ENCODE data around the gene TEX36. TPM values are rescaled to one million over a fixed set of nuclear protein-coding genes. Genes with fewer than 3 reads are reported as not detected.
"Not testable (repeated sequence)": the region's sequence is repeated elsewhere in the genome, so short reads cannot be mapped to it uniquely, and the experiment has no call there.

The TEX36 gene
- total RNA-seq, 2 donors from 2014 or later = not detected

DNA sequence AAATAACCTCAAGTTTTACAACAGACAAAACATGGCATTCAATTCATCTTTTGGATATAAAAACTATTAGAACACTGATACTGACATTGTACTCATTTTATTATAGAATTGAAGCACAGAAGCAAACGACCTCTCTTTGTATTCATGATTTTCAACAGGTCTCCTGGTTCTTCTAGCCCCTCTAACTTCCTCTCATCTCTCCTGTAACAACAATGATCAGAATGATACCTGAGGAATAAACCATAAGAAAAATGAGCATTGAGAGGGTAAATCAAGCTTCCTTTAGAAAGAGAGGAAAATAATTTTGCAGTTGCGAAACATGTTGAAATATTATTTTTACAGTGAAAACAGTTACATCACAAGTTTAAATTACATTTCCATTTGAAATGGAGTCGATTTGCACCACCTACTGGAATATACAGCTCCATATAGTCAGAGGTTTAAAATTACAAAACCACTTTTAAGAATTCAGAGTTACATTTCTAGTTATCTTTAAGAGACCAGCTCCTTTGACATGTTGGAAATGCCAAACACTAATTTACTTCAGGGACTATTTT lies 17.5 kb upstream of the TEX36 start:
- Mint-ChIP-seq H3K4me3 (no peak overlapping the region), H3K27ac (no peak overlapping the region), H3K36me3 (ENCODE audit: low read depth) (no peaks in the 10 kb centered on the region), H3K27me3 (peaks cover 8% of the 10 kb centered on the region), H3K4me1 (no peaks in the 10 kb centered on the region)
- DNase-seq (no peak), ATAC-seq (no peak)
- no peaks in the 10 kb centered on the region for H3K9me3 ChIP-seq (ENCODE audit: control insufficient read depth, low read length, poor library complexity, severe bottlenecking)

DNA sequence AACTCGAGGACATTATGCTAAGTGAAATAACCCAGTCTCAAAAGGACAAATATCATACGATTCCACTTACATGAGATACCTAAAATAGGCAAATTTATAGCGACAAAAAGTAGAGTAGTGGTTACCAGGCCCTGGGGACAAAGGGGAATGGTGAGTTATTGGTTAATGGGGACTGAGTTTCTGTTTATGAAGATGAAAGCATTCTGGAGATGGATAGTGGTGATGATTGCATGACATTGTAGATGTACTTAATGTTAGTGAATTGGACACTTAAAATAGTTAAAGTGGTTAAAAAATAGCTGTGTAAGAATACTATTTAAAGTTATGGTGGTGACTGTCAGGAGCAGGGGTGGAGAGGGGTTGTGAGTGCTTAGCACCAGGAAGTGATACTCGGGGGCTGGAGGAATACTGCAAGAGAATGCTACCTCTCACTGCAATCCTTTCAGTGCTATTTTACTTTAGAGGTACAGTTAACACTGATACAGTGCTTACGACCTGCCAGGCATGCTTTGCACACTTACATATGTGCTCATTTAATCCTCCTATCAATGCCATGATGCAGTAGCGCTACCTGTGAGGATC lies 16.7 kb upstream of the TEX36 start:
- H3K36me3 Mint-ChIP-seq (ENCODE audit: low read depth) = no peaks in the 10 kb centered on the region
- no peak for ATAC-seq
- H3K27ac Mint-ChIP-seq = no peak overlapping the region
- no peak for DNase-seq
- H3K27me3 Mint-ChIP-seq = peaks cover 15% of the 10 kb centered on the region
- no peak overlapping the region for H3K4me3 Mint-ChIP-seq
- H3K9me3 ChIP-seq (ENCODE audit: control insufficient read depth, low read length, poor library complexity, severe bottlenecking) = no peaks in the 10 kb centered on the region
- no peaks in the 10 kb centered on the region for H3K4me1 Mint-ChIP-seq

DNA sequence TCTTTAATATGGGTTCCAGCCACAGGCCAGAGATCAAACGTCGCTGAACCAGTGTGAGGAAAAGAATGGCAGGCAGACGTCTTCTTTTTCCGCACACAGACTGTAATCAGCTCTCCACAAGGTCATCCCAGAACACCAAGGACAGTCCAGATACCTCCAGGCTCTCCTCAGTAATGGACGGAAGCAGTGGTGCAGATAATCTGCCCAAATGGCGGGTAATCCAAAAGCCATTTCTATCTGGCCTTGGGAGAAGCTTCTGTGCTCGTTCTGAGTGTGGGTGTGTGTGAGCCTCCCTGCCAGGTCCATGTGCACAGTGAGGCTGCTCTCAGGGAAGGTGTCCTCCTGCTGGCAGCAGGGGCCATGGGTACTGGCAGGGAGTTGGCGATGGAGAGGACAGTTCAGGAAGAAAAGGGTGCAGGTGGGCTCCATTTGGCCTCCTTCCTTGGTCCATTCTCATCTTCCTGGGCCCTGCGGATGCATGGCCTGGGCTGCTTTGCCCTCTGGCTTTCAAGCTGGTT lies 15.6 kb upstream of the TEX36 start:
- no peaks in the 10 kb centered on the region for H3K9me3 ChIP-seq (ENCODE audit: control insufficient read depth, low read length, poor library complexity, severe bottlenecking)
- Mint-ChIP-seq H3K27me3 (peaks cover 11% of the 10 kb centered on the region), H3K36me3 (ENCODE audit: low read depth) (no peaks in the 10 kb centered on the region), H3K27ac (no peak overlapping the region), H3K4me3 (no peak overlapping the region), H3K4me1 (no peaks in the 10 kb centered on the region)
- DNase-seq (no peak), ATAC-seq (no peak)

DNA sequence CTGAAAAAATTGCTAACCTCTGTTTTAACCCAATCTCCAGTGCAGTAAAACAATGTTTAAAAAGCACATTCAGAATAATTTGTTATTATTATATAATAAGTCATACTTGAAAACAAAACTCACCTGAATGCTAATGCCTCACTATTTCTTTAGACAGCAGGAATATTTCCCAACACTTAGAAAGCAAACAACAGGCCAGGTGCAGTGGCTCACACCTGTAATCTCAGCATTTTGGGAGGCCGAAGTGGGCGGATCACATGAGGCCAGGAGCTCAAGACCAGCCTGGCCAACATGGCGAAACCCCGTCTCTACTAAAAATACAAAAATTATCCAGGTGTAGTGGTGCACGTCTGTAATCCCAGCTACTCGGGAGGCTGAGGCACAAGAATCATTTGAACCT lies 13.9 kb upstream of the TEX36 start:
- H3K27me3 Mint-ChIP-seq = peaks cover 15% of the 10 kb centered on the region
- not testable (repeated sequence) for H3K27ac Mint-ChIP-seq; H3K9me3 ChIP-seq (ENCODE audit: control insufficient read depth, low read length, poor library complexity, severe bottlenecking); DNase-seq; H3K4me3 Mint-ChIP-seq; H3K4me1 Mint-ChIP-seq; H3K36me3 Mint-ChIP-seq (ENCODE audit: low read depth); ATAC-seq

DNA sequence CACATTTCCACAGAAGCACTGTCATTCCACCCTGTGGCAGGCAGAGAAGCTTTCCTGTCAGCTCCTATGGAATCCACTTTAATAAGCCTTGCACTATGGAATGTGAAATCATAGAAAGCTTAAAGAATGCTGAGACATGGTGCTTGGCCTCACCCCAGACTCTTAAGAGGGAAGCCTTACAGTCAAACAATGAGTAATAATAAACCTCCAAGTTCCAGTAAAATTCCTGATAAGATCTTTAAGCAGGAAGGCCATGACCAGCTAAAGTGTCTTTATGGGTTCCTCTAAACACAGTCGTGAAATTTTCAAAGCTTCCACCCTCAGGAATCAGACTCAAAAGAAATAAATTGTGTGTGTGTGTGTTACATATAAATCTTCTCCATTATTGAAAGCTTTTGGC lies 11.9 kb upstream of the TEX36 start:
- DNase-seq (no peak), ATAC-seq (no peak)
- Mint-ChIP-seq H3K27ac (no peak overlapping the region), H3K27me3 (peaks cover 29% of the 10 kb centered on the region), H3K4me1 (no peaks in the 10 kb centered on the region), H3K36me3 (ENCODE audit: low read depth) (no peaks in the 10 kb centered on the region), H3K4me3 (no peak overlapping the region)
- no peaks in the 10 kb centered on the region for H3K9me3 ChIP-seq (ENCODE audit: control insufficient read depth, low read length, poor library complexity, severe bottlenecking)

DNA sequence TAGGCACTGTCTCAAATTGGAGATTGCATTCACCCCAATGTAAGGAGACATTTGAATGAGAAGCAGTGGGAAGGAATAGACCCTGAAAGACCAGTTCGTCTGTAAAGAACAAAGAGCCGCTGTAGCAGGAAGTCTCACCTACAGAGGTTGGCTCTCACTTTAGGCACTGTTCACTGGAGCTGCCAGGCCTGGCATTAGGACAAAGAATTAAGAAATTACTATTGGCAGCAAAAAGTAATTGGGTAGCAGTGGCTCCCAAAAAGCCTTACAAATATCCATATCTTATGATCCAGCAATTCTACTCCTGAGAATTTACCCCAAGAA lies 10.5 kb upstream of the TEX36 start:
- DNase-seq = no peak
- Mint-ChIP-seq H3K27ac (no peak overlapping the region), H3K36me3 (ENCODE audit: low read depth) (no peaks in the 10 kb centered on the region), H3K27me3 (peaks cover 41% of the 10 kb centered on the region), H3K4me3 (no peak overlapping the region), H3K4me1 (no peaks in the 10 kb centered on the region)
- no peaks in the 10 kb centered on the region for H3K9me3 ChIP-seq (ENCODE audit: control insufficient read depth, low read length, poor library complexity, severe bottlenecking)
- ATAC-seq = no peak

DNA sequence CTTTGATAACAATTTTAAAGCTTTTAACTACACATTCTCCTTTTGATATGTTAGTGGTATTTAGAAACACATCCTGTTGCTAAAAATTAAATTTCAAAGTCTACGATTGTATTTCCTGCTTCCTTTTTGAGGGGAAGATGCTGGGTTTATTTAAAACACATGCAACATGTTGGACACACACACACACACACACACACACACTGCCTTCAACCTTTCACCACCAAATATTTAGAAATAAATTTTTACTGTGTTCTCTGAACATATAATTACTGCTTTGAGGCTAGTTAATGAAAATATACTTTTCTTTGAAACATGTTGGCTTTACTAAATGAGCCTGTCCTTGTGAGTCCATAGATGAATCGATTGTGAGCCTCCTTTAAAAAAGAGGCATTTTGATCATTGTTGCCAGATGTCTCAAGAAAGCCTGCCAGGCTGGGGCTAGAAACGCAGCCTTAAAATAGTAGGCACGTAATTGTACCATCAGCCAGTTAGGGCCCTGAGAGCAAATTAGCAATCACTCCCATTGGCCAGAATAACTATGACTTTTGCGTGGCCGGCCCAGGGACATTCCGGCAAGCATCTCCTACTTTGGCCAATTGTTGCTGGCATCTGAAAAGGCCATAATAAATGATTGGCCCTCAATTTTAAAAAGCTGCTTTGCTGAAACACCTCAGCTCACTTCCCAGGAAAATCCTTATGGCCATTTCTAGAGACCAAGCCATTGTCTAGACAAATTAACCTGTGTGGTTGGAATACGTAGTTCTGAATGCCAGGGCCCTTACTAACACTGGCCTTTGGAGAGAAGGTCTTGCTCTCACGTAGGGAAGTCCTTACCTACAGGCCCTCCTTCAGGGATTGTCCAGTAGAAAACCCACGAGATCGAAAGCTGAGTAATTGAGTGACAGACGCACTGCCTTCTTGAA lies 9.9 kb upstream of the TEX36 start:
- H3K36me3 Mint-ChIP-seq (ENCODE audit: low read depth) = no peaks in the 10 kb centered on the region
- ATAC-seq (no peak), DNase-seq (no peak)
- peaks cover 43% of the 10 kb centered on the region for H3K27me3 Mint-ChIP-seq
- H3K9me3 ChIP-seq (ENCODE audit: control insufficient read depth, low read length, poor library complexity, severe bottlenecking) = no peaks in the 10 kb centered on the region
- no peaks in the 10 kb centered on the region for H3K4me1 Mint-ChIP-seq
- H3K4me3 Mint-ChIP-seq = no peak overlapping the region
- H3K27ac Mint-ChIP-seq = no peak overlapping the region

DNA sequence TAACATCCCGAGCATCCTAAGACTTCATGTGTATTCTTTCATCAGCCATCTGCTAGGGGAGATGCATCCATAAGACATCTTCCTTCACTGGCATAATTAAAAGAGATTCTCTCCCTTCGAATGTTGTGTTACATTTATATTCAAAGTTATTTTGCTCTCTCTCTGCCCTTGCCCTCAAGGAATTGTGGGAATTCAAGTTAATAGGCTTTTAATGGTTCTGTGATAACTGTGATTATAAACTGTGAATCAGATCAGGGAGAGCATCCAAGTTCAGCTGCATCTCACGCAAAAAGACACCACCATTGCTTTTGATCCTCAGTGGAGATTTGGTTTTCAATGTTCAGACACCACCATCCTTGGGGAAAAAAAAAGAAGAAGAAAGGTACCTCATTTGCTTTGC lies 9.2 kb upstream of the TEX36 start:
- Mint-ChIP-seq H3K4me3 (no peak overlapping the region), H3K27ac (no peak overlapping the region), H3K36me3 (ENCODE audit: low read depth) (no peaks in the 10 kb centered on the region), H3K4me1 (no peaks in the 10 kb centered on the region), H3K27me3 (peaks cover 43% of the 10 kb centered on the region)
- H3K9me3 ChIP-seq (ENCODE audit: control insufficient read depth, low read length, poor library complexity, severe bottlenecking) = no peaks in the 10 kb centered on the region
- no peak for DNase-seq
- no peak for ATAC-seq

DNA sequence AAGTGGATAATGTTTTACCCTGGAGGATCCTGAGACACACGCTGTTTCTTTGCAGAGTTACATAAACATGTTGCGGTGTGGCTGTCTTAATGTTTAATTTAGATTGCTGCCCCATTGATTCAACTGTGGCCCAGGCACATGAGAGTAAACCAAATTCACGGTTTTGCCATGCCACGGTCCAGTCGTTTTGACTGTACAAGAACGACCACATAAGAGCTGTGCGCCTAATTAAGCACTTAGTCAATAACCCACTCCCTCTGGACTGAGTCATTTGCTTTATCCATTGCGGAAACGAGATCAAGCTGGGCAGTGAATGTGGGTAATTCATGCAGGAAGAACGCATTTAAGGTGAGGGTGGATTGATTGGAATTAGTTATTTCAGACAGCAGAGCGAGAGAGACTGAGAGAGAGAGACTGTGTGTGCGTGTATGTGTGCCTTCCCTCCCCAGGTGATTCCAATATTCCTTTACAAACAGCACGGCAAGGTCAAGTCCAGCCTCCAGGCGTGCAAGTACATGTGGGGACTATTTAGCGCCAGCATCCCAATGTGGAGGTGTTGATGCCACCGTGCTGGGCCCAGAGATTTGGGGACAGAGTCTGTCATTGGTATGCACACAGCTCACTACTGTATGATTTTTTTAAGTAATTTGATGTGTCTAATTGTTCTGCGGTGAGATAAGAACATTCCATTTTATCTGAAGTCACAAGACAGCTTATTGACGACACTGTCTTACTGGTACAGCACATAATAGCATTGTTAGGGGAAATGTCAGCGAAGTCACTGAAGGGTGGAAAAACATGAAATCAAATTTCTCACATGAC lies 8.4 kb upstream of the TEX36 start:
- DNase-seq = no peak
- H3K27me3 Mint-ChIP-seq = peaks cover 44% of the 10 kb centered on the region
- ATAC-seq = no peak
- no peaks in the 10 kb centered on the region for H3K9me3 ChIP-seq (ENCODE audit: control insufficient read depth, low read length, poor library complexity, severe bottlenecking)
- H3K27ac Mint-ChIP-seq = no peak overlapping the region
- H3K4me3 Mint-ChIP-seq = no peak overlapping the region
- H3K36me3 Mint-ChIP-seq (ENCODE audit: low read depth) = no peaks in the 10 kb centered on the region
- no peaks in the 10 kb centered on the region for H3K4me1 Mint-ChIP-seq

DNA sequence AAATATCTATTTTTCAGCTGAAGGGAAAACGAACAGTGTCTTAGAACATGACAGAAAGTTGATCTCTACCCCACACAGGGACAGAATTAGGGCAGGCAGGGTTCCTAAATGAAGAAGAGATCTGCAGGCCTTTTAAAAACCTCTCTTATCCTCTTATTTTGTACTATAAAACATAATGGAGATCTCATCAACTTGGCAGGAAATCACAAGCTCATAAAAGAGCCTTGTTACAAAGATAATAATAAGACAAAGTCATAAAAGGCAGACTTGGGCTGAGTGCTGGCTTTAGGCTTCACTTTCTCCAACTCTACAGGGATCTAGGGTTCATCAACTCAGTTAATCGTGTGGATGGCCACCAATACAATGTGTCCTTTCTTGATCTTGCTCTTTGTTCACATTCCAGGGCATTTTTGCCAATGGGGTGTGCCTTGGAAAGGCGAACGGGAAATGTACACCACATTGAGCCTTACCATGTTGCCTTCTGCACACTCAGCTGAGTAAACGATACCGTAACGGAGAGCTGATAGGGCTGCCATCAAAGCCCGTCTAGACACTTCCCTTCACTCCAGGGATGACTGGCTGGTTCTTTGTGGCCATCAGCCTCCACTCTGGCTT lies 7.1 kb upstream of the TEX36 start:
- Mint-ChIP-seq H3K27ac (no peak overlapping the region), H3K4me1 (no peaks in the 10 kb centered on the region), H3K36me3 (ENCODE audit: low read depth) (no peaks in the 10 kb centered on the region), H3K4me3 (no peak overlapping the region), H3K27me3 (peaks cover 46% of the 10 kb centered on the region)
- DNase-seq (no peak), ATAC-seq (no peak)
- no peaks in the 10 kb centered on the region for H3K9me3 ChIP-seq (ENCODE audit: control insufficient read depth, low read length, poor library complexity, severe bottlenecking)

DNA sequence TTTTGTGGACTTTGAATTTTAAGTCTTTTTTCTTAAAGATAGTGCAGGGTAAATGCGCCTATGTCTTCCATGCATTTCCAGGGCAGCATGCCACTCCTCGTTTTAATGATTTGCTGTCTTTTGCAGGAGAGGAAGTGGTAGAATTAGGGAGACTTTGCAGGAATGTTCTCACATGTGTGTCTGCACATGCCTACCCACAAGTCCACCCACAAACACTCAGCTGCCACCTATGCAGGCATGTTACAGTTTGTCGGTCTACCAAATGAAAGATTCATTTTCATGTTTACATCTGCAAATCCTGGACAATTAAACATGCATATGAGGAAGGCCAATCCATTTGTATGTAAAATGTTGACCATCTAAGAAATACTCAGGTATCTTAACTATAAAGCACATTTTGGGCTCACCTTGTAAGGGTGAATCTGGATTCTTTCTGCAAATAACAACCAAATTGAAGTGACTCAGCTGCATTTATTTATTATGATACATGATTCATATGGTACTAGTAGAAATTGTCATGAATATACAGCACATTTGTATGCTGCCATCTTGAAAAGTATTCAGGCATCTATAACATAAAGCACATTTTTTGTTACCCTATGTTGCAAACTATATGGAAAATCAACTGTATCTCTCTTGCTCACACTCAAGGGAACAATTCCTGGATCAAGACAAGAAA lies 4.7 kb upstream of the TEX36 start:
- Mint-ChIP-seq H3K27me3 (peaks cover 58% of the 10 kb centered on the region), H3K4me3 (no peak overlapping the region), H3K27ac (no peak overlapping the region), H3K36me3 (ENCODE audit: low read depth) (no peaks in the 10 kb centered on the region), H3K4me1 (no peaks in the 10 kb centered on the region)
- no peaks in the 10 kb centered on the region for H3K9me3 ChIP-seq (ENCODE audit: control insufficient read depth, low read length, poor library complexity, severe bottlenecking)
- DNase-seq = no peak
- no peak for ATAC-seq

DNA sequence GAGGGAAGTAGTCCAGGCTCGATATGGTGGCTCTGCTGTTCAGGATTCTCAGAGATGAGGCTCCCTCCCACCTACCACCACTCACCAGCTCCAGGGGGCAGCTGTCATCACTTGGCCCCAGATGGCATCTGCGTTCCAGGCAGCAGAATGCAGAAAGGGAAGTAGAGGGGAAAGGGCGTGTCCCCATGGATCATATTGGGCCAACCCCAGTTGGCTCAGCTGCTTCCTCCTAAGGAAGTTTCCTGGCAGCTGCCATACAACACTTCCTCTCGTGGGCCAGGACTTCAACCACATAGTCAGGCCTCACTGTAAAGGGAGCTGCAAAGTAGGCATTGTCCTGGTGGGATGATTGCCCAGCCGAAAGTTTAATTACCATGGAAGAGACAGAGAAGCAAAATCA lies 1.6 kb upstream of the TEX36 start:
- H3K4me3 Mint-ChIP-seq = no peak overlapping the region
- H3K36me3 Mint-ChIP-seq (ENCODE audit: low read depth) = peaks cover 2% of the 10 kb centered on the region
- H3K27ac Mint-ChIP-seq = no peak overlapping the region
- H3K4me1 Mint-ChIP-seq = no peaks in the 10 kb centered on the region
- H3K27me3 Mint-ChIP-seq = peaks cover 55% of the 10 kb centered on the region
- no peak for ATAC-seq
- H3K9me3 ChIP-seq (ENCODE audit: control insufficient read depth, low read length, poor library complexity, severe bottlenecking) = no peaks in the 10 kb centered on the region
- DNase-seq = no peak

All from T-helper 17 cell (primary cell).